IMR-90 (cell line): ENCODE results near the gene MB21D2. TPM values are rescaled to one million over a fixed set of nuclear protein-coding genes. Genes with fewer than 3 reads are reported as not detected.

Experiments
- ATAC-seq: fragments of 200-7000 bp; cut with Tn5 transposase; 2 replicates; pipeline ENCODE4 v1.9.1; 2020; ENCODE audit warnings: low read depth, mild to moderate bottlenecking, moderate library complexity
- BruUV-seq: library from RNA; stranded (reverse); fragments of 400-500 nt; replicated peaks from 2 replicates; lab custom pipeline; 2021; lab: Mats Ljungman, UMichigan
- CTCF ChIA-PET: fragments of 300-600 bp; formaldehyde crosslinking; extraction: SDS; loops from one replicate; lab custom pipeline; 2021; ENCODE audit warnings: antibody characterized with exemption; lab: Yijun Ruan, JAX
- POLR2A ChIA-PET: fragments of 300-600 bp; sonication (Branson Sonifier 250); formaldehyde crosslinking; loops from one replicate; lab custom pipeline; 2022; ENCODE audit warnings: antibody characterized with exemption; ENCODE audit not compliant: unreplicated experiment; lab: Charles Lee
- DNase-seq: peaks from one replicate; pipeline ENCODE4 v3.0.0; 2013
- H2AFZ ChIP-seq: replicated peaks from 2 replicates; pipeline ENCODE3; 2013; ENCODE audit warnings: low read length, mild to moderate bottlenecking; ENCODE audit not compliant: poor library complexity
- H2AK5ac ChIP-seq: 2 replicates; pipeline ENCODE4 v1.6.1; 2013; ENCODE audit warnings: low read depth, low read length, inconsistent platforms
- H2AK9ac ChIP-seq: replicated peaks from 2 replicates; pipeline ENCODE3; 2013; ENCODE audit warnings: mild to moderate bottlenecking, low read depth, low read length, moderate library complexity; ENCODE audit not compliant: poor library complexity
- H2BK120ac ChIP-seq: 2 replicates; pipeline ENCODE4 v1.6.1; 2013; ENCODE audit warnings: low read depth, low read length, inconsistent platforms
- H2BK15ac ChIP-seq: 3 replicates; pipeline ENCODE4 v1.6.1; 2013; ENCODE audit warnings: low read depth, low read length, inconsistent platforms
- H2BK20ac ChIP-seq: 2 replicates; pipeline ENCODE4 v1.6.1; 2013; ENCODE audit warnings: low read depth, mild to moderate bottlenecking, inconsistent platforms, low read length, moderate library complexity
- H2BK5ac ChIP-seq: 2 replicates; pipeline ENCODE4 v1.6.1; 2013; ENCODE audit warnings: mild to moderate bottlenecking, low read depth, low read length, inconsistent platforms; ENCODE audit not compliant: poor library complexity, severe bottlenecking
- H3K14ac ChIP-seq: replicated peaks from 2 replicates; pipeline ENCODE4 v1.6.1; 2013; ENCODE audit warnings: low read depth, low read length, inconsistent platforms
- H3K18ac ChIP-seq: 2 replicates; pipeline ENCODE4 v1.6.1; 2013; ENCODE audit warnings: low read depth, low read length, control low read depth
- H3K23ac ChIP-seq: 2 replicates; pipeline ENCODE4 v1.6.1; 2013; ENCODE audit warnings: low read depth, low read length, inconsistent platforms
- H3K27ac ChIP-seq: 2 replicates; pipeline ENCODE4 v1.5.1; 2013; ENCODE audit warnings: mild to moderate bottlenecking, control low read depth, low read length; ENCODE audit not compliant: insufficient read depth
- H3K27me3 ChIP-seq: 2 replicates; pipeline ENCODE4 v1.6.1; 2013; ENCODE audit warnings: low read length; ENCODE audit not compliant: control insufficient read depth, insufficient read depth
- H3K36me3 ChIP-seq: 2 replicates; pipeline ENCODE4 v1.6.1; 2013; ENCODE audit warnings: low read length, mixed read lengths; ENCODE audit not compliant: control insufficient read depth, insufficient read depth
- H3K4ac ChIP-seq: 2 replicates; pipeline ENCODE4 v1.6.1; 2013; ENCODE audit warnings: low read depth, low read length, inconsistent platforms
- H3K4me1 ChIP-seq: 2 replicates; pipeline ENCODE4 v1.6.1; 2013; ENCODE audit warnings: low read length, mixed read lengths; ENCODE audit not compliant: control insufficient read depth, insufficient read depth
- H3K4me2 ChIP-seq: 2 replicates; pipeline ENCODE4 v1.6.1; 2013; ENCODE audit warnings: low read depth, mild to moderate bottlenecking, control low read depth, low read length, moderate library complexity
- H3K4me3 ChIP-seq: 2 replicates; pipeline ENCODE4 v1.5.1; 2013; ENCODE audit warnings: low read depth, mild to moderate bottlenecking, control low read depth, low read length, moderate library complexity; ENCODE audit not compliant: insufficient read depth
- H3K56ac ChIP-seq: 2 replicates; pipeline ENCODE4 v1.6.1; 2013; ENCODE audit warnings: low read length, inconsistent platforms; ENCODE audit not compliant: insufficient read depth; ENCODE audit errors: extremely low read depth
- H3K79me1 ChIP-seq, 2 experiments: 2 replicates each; pipeline ENCODE4 v1.6.1; 2013; ENCODE audit warnings: low read length in 2 of 2, inconsistent platforms in 1 of 2, low read depth in 1 of 2
- H3K9ac ChIP-seq: 2 replicates; pipeline ENCODE4 v1.6.1; 2013; ENCODE audit warnings: low read depth, low read length, control low read depth
- H3K9me1 ChIP-seq: 2 replicates; pipeline ENCODE4 v1.6.1; 2013; ENCODE audit warnings: low read length, inconsistent platforms; ENCODE audit not compliant: insufficient read depth
- H3K9me3 ChIP-seq: 2 replicates; pipeline ENCODE4 v1.6.1; 2013; ENCODE audit warnings: low read length; ENCODE audit not compliant: control insufficient read depth, insufficient read depth
- H4K20me1 ChIP-seq: 2 replicates; pipeline ENCODE4 v1.6.1; 2013; ENCODE audit warnings: low read length, inconsistent platforms; ENCODE audit not compliant: insufficient read depth
- H4K5ac ChIP-seq: 2 replicates; pipeline ENCODE4 v1.6.1; 2013; ENCODE audit warnings: mild to moderate bottlenecking, low read depth, low read length, control low read depth
- H4K8ac ChIP-seq, 2 experiments: 2 replicates each; pipeline ENCODE4 v1.6.1; 2013; ENCODE audit warnings: low read depth in 2 of 2, low read length in 2 of 2, control low read depth in 1 of 2, inconsistent platforms in 1 of 2
- H4K91ac ChIP-seq: 2 replicates; pipeline ENCODE4 v1.6.1; 2013; ENCODE audit warnings: low read depth, low read length, inconsistent platforms; ENCODE audit not compliant: insufficient read depth
- CHD1 ChIP-seq: IDR thresholded peaks from 2 replicates; pipeline ENCODE4 v1.6.1; 2012; ENCODE audit warnings: low read depth, low read length, improper control_type of control experiment
- CTCF ChIP-seq: conservative IDR thresholded peaks from 2 replicates; pipeline ENCODE4 v1.5.1; 2012; ENCODE audit warnings: mild to moderate bottlenecking, low read depth, low read length, improper control_type of control experiment
- FOS ChIP-seq: fragments of 150-350 bp; IDR thresholded peaks from 2 replicates; pipeline ENCODE4 v1.6.1; 2016; ENCODE audit warnings: low read depth, low read length
- MAFK ChIP-seq: IDR thresholded peaks from 2 replicates; pipeline ENCODE4 v1.6.1; 2012; ENCODE audit warnings: low read depth, low read length, improper control_type of control experiment
- POLR2A ChIP-seq: IDR thresholded peaks from 2 replicates; pipeline ENCODE4 v1.6.1; 2012; ENCODE audit warnings: mild to moderate bottlenecking, low read depth, low read length
- RCOR1 ChIP-seq: IDR thresholded peaks from 2 replicates; pipeline ENCODE4 v1.6.1; 2012; ENCODE audit warnings: mild to moderate bottlenecking, low read length, improper control_type of control experiment; ENCODE audit not compliant: insufficient replicate concordance
- SMC3 ChIP-seq: fragments of 150-350 bp; IDR thresholded peaks from 2 replicates; pipeline ENCODE4 v1.6.1; 2016; ENCODE audit warnings: low read depth, mild to moderate bottlenecking, antibody characterized with exemption, low read length, moderate library complexity
- WGBS, 2 experiments: methylation state at CpG; one replicate each; pipeline versions ENCODE4 v1.1.5 to v1.1.7; 2013; ENCODE audit warnings: missing lambda C conversion rate in 2 of 2; ENCODE audit not compliant: insufficient read length in 1 of 2; ENCODE audit errors: extremely low coverage in 2 of 2; 5-methylcytosine and 5-hydroxymethylcytosine counted together
- dilution Hi-C: fragments of 300-500 bp; cut with HindIII; formaldehyde crosslinking; loops from one replicate; pipeline ENCODE4 v1.14.3; 2018; ENCODE audit warnings: low sequenced_read_pairs; ENCODE audit not compliant: unreplicated experiment
- in situ Hi-C: fragments of 300-500 bp; cut with MboI; formaldehyde crosslinking; loops from 3 replicates; pipeline ENCODE4 v1.14.3; 2019; ENCODE audit warnings: low sequenced_read_pairs, inconsistent platforms, mixed read lengths
- intact Hi-C: fragments of 100-400 bp; cut with micrococcal nuclease; formaldehyde crosslinking; loops from 2 replicates; pipeline ENCODE4 v1.10.0; 2022
- polyA plus RNA-seq, 3 experiments: library from polyadenylated mRNA; depleted of rRNA; stranded (reverse); fragments of >200 nt; gene quantifications; 2 replicates each; pipeline ENCODE4 v1.2.3, GENCODE V29; 2012; ENCODE audit warnings: low replicate concordance in 1 of 3
- total RNA-seq: library from RNA; depleted of rRNA; stranded (reverse); fragments of >200 nt; gene quantifications from 2 replicates; pipeline ENCODE4 v1.2.3, GENCODE V29; 2012

MB21D2 gene
- total and polyA plus RNA-seq, 2 of the 4 experiments (the other 2 are of a cell fraction), result 13.6 to 44.8 TPM

GRCh38 chr3:192851821-192852372 is 65.8 kb downstream of the MB21D2 start:
- no peak overlapping the region for H2BK20ac ChIP-seq
- peaks cover 13% of the 10 kb centered on the region for H3K9me1 ChIP-seq
- peaks cover 13% of the 10 kb centered on the region; the same call in 1 of the 2 replicates for H4K20me1 ChIP-seq
- no peak overlapping the region for H3K9ac ChIP-seq
- in situ Hi-C loops (no loop called here), dilution Hi-C loops (no loop called here), intact Hi-C loops (no loop called here)
- no peak overlapping the region for H2AFZ ChIP-seq
- peaks cover 19% of the 10 kb centered on the region for H3K4me1 ChIP-seq
- no peak overlapping the region for H4K91ac ChIP-seq
- H2BK120ac ChIP-seq, result no peak overlapping the region
- H2BK5ac ChIP-seq, result peak overlapping the region; percentile 3
- H3K4ac ChIP-seq, result peak overlapping the region; percentile 24; the same call in 1 of the 2 replicates
- no TSS peak for BruUV-seq
- no peak overlapping the region for H3K23ac ChIP-seq
- no peak overlapping the region for H3K27ac ChIP-seq
- no CpG with 5 or more reads among the region's 5 CpGs for WGBS, 2 experiments
- DNase-seq (peak; percentile 42), ATAC-seq (no peak)
- H3K9me3 ChIP-seq, result no peaks in the 10 kb centered on the region
- no peak overlapping the region for H2AK9ac ChIP-seq
- no peak overlapping the region for H2AK5ac ChIP-seq
- peaks cover 37 to 45% of the 10 kb centered on the region in 2 experiments for H3K79me1 ChIP-seq
- TF ChIP-seq RCOR1, result no peak
- TF ChIP-seq CTCF, result no peak
- TF ChIP-seq POLR2A, result no peak
- 0 out of 2 replicates have a peak, but pooled peaks have one; percentile 33 for TF ChIP-seq FOS
- TF ChIP-seq CHD1, result no peak
- no peak for TF ChIP-seq SMC3
- no peak for TF ChIP-seq MAFK
- no peaks in the 10 kb centered on the region for H3K27me3 ChIP-seq
- H2BK15ac ChIP-seq, result 0 out of 3 replicates have a peak overlapping the region, but pooled peaks have one; percentile 21
- no peak overlapping the region for H3K56ac ChIP-seq
- H3K14ac ChIP-seq, result no peak overlapping the region
- H4K5ac ChIP-seq, result no peak overlapping the region
- no peak overlapping the region for H3K4me3 ChIP-seq
- ChIA-PET POLR2A (no interaction called here), CTCF (no interaction called here)
- H3K4me2 ChIP-seq, result 0 out of 2 replicates have a peak overlapping the region, but pooled peaks have one; percentile 5
- no peak overlapping the region for H3K18ac ChIP-seq
- no peaks in the 10 kb centered on the region for H3K36me3 ChIP-seq
- H4K8ac ChIP-seq, result no peak overlapping the region
